ENCODE measurements around the gene RAP1GAP2.

Gene RAP1GAP2

GRCh38 chr17:3004150-3004801 lies 208.0 kb downstream of the RAP1GAP2 start:
- peak; percentile 85 for DNase-seq

GRCh38 chr17:3004925-3005324 lies 208.7 kb downstream of the RAP1GAP2 start:
- DNase-seq = no peak

- no peak for DNase-seq
Measured at GRCh38 chr17:3005696-3006095, 209.5 kb downstream of the RAP1GAP2 start.

DNA sequence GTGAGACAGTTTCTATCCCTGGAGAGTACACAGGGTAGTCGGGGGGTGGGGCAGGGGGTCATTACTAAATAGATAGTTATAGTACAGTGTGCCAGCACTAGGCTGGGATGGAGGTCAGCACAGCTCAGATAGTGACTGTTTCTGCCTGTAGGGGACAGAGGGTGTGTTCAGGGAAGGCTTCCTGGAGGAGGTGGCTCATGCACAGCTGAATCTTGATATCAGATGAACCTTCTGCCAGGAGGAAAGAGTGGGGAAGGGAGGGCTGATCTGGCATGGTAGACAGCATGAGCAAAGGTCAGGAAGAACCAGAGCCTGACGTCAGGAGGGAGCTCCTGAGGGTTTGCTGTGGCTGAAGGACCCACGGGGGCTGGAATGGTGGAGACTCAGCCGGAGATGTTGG lies 210.6 kb downstream of the RAP1GAP2 start:
- no peak for DNase-seq

DNA sequence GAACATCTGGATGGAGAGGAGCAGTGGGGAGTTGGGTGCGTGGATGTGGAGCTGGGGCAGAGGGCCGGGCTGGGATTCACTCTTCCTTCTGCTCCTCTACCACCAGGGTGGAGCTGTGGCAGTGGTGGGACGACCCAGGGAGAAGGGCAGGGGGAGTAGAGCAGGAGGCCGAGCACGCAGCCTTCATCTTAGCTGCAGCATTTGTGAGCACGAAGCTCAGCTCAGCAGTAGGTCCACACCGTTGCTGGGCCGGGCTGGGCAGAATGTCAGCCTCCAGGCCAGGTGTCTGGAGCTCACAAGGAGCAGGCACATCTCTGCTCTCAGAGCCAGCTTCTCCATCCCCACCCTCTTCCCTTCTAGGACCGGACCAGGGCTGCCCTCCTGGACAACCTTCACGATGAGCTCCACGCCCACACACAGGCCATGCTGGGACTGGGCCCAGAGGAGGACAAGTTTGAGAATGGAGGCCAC lies 211.4 kb downstream of the RAP1GAP2 start:
- DNase-seq = no peak

DNA sequence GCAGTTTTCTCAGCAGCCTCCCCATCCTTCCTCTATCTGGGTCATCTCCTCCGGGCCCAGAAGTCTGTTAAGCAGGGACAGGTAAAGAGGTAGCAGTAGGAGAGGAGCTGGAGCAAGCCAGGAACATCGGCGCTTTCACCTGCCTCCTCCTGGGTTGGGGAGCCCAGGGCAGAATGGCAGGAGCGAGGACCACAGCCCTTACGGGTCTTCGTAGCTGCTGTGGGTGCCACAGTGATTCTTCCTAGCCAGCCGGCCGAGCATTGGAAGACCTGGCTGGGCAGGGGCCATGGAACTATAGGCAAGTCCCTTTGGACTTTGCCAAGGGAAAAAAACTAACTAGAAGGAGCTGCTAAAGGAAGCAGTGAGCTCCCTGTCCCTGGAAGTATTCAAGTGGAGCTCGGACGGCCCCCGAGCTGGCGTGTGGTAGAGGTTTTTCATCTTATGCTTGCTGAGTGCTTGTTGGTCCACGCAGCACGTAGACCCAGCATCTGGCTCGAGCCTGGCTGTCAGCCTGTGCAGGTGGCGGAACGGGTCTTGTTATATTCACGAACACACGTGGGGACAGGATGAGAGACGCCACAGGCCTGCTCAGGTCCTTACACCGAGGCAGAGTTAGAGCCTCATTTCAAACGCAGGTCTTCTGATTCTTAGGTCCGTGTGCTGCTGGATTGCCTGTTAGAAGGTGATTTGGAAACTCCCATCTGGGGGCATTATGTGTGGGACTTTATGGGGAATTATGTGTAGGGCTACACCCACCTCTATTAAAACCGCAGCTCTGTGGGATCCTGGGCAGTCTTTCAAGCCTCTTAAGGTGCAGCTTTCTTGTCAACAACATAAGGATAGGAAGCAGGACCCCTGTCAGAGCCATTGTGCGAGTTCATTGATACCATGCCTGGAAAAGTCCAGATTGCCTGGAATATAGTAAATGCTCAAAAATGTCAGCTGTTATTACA lies 212.4 kb downstream of the RAP1GAP2 start:
- no peak for DNase-seq

DNA sequence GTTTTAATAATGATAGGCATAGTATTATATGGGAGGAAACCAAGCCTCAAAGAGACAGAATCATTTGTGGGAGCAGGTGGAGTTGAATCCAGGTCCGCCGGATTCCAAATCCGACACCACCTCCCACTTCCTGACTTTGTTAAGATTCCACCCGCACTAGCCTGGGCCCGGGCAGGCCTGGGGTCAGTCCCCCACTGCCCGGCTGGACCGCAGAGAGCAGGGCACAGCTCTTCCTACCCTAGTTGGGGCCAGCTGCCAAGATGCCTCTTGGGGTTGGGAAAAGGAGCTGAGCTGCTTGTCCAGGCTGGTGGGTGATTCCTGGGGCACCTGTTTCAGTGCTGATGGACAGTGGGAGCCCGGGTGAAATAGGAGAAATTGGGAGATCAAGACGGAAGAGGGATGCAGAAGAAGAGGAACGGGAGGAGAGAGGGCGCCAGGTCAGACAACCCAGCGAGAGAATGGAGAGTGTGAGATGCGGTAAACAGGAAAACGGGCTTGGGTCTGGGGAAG lies 213.2 kb downstream of the RAP1GAP2 start:
- DNase-seq = no peak

DNA sequence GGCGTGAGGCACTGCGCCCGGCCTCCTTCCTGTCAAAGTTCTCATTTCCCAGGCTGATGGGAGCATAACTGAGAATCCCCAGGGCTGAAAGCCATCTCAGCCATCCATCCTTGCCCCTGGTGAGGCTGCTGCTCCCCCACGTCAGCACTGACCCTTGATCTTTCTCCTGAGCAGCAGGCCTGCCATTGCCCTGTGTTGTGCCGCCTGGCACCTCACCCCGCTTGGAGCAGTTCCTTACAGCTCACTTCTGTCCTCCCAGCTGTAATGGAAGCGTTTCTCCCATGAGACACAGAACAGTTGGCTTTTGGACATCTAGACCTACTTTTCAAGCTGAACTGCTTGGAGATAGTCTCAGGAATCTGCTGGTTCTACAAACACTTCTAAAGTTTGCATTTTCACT lies 215.7 kb downstream of the RAP1GAP2 start:
- DNase-seq = no peak

DNA sequence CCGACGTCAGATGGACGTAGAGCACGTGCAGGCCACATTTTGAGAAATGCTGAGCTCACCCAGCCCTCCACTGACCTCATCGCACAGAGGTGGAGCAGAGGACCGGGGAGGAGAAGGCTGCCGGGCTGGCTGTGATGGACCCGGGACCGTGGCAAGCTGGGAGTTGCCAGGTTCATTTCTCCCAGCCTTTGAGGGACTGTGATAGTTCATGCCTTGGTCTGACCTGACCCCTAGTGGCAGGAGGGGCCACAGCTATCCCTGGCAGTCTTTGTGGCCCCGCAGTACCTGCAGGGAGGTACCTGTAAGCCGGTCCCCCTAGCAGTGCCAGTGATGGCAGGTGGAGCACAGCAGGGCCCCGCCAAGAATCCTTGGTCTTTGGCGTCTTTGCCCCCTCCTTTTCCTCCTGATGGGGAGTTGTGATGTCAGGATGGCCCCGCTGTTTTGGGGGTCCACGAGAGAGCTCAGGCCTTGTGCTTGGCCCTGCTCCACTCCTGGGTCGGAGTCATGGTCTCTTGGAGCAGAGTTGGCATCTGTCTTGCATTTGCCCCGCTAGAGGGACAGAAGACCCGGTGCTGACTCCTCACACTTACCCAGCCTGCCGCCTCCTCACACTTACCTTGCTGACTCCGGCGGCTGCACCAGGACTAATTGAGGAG lies 216.8 kb downstream of the RAP1GAP2 start:
- DNase-seq = peak; percentile 35

GRCh38 chr17:3015890-3016289 lies 219.7 kb downstream of the RAP1GAP2 start:
- no peak for DNase-seq

DNA sequence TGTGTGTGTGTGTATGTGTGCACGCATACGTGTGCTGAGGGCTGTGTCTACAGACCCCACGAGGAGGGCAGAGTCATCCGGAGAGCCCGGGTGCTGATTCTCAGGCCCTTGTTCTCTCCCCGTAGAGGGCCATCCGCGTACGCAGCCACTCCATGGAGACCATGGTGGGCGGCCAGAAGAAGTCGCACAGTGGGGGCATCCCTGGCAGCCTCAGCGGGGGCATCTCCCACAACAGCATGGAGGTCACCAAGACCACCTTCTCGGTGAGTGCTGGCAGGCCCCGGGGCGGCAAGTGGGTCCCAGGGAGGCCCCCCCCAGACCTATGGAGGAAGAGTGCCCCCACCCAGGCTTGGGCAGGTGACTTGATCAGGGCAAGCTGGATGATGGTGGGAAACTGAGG lies 221.7 kb downstream of the RAP1GAP2 start:
- DNase-seq = no peak

DNA sequence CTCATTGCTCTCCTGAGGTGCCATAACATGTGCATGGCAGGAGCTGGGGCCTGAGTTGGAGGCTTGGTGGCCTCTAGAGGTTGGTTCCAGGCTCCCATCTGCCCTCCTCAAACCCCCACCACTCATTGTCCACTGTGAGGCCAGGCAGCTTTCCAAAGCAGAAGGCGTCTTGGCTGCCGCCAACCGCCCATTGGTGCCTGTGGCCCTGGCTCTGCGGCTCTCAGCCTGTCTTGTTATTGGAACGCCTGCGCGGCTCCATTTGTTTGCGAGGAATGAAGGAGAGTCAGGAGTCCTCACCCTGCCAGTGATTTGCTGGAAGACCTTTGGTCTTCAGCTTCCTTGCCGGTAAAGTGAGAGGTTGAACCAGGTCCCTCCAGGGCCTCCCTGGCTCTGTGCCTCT lies 223.5 kb downstream of the RAP1GAP2 start:
- no peak for DNase-seq

- DNase-seq = no peak
Measured at GRCh38 chr17:3020381-3020780, 224.1 kb downstream of the RAP1GAP2 start.

DNA sequence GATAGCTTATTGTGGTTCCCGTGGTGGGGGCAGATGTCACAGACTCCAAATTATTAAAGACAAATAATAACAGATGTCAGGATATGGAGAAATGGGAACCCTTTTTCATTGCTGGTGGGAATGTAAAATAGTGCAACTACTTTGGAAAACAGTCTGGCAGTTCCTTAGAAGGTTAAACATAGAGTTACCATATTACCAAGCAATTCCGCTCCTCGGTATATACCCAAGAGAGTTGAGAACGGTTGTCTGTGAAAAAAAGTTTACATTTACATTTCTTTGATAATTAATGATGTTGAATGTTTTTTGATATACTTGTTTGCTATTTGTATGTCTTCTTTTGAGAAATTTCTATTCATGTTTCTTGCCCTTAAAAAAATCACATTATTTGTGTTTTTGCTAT lies 226.0 kb downstream of the RAP1GAP2 start:
- DNase-seq = no peak

- no peak for DNase-seq
Measured at GRCh38 chr17:3024346-3024745, 228.1 kb downstream of the RAP1GAP2 start.

GRCh38 chr17:3025421-3026124 lies 229.3 kb downstream of the RAP1GAP2 start:
- DNase-seq = no peak

- DNase-seq = no peak
Measured at GRCh38 chr17:3026125-3026855, 230.1 kb downstream of the RAP1GAP2 start.

DNA sequence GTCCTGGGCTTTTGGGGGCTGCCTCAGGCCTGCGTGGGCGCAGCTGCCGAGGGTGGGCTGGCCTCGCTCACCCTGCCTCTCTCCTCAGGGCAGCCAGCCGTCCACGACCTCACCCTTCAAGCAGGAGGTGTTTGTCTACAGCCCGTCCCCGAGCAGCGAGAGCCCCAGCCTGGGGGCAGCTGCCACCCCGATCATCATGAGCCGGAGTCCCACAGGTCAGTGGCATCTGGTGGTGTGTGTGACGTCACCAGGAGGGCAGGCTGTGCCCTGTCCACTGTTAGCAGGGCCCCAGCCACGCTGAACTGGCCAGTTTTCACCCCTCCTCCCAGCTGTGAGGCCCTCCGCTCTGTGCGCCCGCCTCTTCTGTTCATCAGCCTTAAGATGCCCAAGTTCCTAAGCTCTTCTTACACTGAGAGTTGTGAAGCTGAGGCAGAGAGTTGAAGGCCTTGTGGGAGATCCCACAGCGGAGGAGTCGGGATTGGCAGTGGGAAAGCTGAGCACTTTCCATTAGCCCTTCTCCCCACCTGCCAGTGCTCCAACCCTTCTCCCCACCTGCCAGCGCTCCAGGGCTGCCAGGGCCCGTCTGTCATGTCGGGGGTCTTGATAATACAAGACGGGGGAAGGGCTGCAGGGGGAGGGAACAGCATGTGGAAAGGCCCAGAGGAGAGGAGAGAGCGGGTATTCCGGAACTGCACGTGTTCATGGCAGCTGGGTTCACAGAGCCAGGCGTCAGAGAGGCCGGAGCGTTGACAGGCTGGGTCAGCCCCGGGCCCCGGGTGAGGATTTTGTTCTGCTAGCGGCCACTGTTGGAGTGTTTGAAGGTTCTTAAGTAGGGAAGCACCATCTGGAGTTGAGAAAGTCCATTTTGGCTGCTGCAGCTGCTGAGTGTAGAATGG lies 230.9 kb downstream of the RAP1GAP2 start:
- no peak for DNase-seq

- DNase-seq = no peak
Measured at GRCh38 chr17:3027786-3028532, 231.7 kb downstream of the RAP1GAP2 start.

Measured in HCEC 1CT (cell line).